Common myeloid progenitor, CD34-positive (primary cell): ENCODE data around the gene MMD.

Source experiments
- CTCF ChIA-PET: fragments of 350-600 bp; sonication (Branson Sonifier 250); formaldehyde crosslinking; loops from one replicate; lab custom pipeline; 2021; ENCODE audit warnings: antibody characterized with exemption; lab: Charles Lee
- POLR2A ChIA-PET: fragments of 350-600 bp; sonication (Branson Sonifier 250); formaldehyde crosslinking; loops from one replicate; lab custom pipeline; 2021; ENCODE audit warnings: antibody characterized with exemption; lab: Charles Lee
- DNase-seq, 3 donors: peaks; one replicate each; pipeline versions ENCODE4 v3.0.0 to v3.0.0-alpha.2; 2013
- H3K27ac ChIP-seq, 2 experiments: 1 replicate in 1 of 2; 2 replicates in 1 of 2; pipeline ENCODE4 v1.7.0; 2013; ENCODE audit warnings: inconsistent platforms in 2 of 2, low read length in 2 of 2, mild to moderate bottlenecking in 2 of 2, low read depth in 1 of 2, moderate library complexity in 1 of 2; ENCODE audit not compliant: severe bottlenecking in 2 of 2, insufficient read depth in 1 of 2, poor library complexity in 1 of 2
- H3K27me3 ChIP-seq, 5 experiments: replicated peaks in 2 of 5; 1 replicate in 3 of 5; 2 replicates in 2 of 5; pipeline versions ENCODE4 v1.6.1 to v1.7.0; 2013; ENCODE audit warnings: low read length in 4 of 5, mild to moderate bottlenecking in 2 of 5, moderate library complexity in 2 of 5, inconsistent platforms in 1 of 5; ENCODE audit not compliant: insufficient read depth in 5 of 5, control insufficient read depth in 4 of 5
- H3K36me3 ChIP-seq, 4 experiments: 1 replicate in 2 of 4; 2 replicates in 2 of 4; pipeline versions ENCODE4 v1.6.1 to v1.7.0; 2013; ENCODE audit warnings: low read length in 3 of 4, control low read depth in 1 of 4, mild to moderate bottlenecking in 1 of 4; ENCODE audit not compliant: control insufficient read depth in 4 of 4, insufficient read depth in 4 of 4
- H3K4me1 ChIP-seq, 4 experiments: 1 replicate in 3 of 4; 2 replicates in 1 of 4; pipeline versions ENCODE4 v1.6.1 to v1.7.1; 2013; ENCODE audit warnings: low read length in 3 of 4, mild to moderate bottlenecking in 3 of 4, control low read depth in 1 of 4, inconsistent platforms in 1 of 4, moderate library complexity in 1 of 4; ENCODE audit not compliant: control insufficient read depth in 4 of 4, insufficient read depth in 4 of 4; ENCODE audit errors: control extremely low read depth in 1 of 4
- H3K4me3 ChIP-seq, 7 experiments: 1 replicate in 4 of 7; 2 replicates in 3 of 7; pipeline versions ENCODE4 v1.5.1 to v1.7.0; 2013; ENCODE audit warnings: mild to moderate bottlenecking in 7 of 7, low read length in 6 of 7, moderate library complexity in 6 of 7, inconsistent platforms in 2 of 7, low read depth in 2 of 7, control low read depth in 1 of 7; ENCODE audit not compliant: insufficient read depth in 4 of 7, control insufficient read depth in 1 of 7; ENCODE audit errors: extremely low read depth in 1 of 7
- H3K9me3 ChIP-seq, 5 experiments: 1 replicate in 4 of 5; 2 replicates in 1 of 5; pipeline versions ENCODE4 v1.6.1 to v1.7.1; 2013; ENCODE audit warnings: low read length in 4 of 5, mild to moderate bottlenecking in 2 of 5, inconsistent platforms in 1 of 5, low read depth in 1 of 5, moderate library complexity in 1 of 5; ENCODE audit not compliant: control insufficient read depth in 4 of 5, insufficient read depth in 2 of 5; ENCODE audit errors: control extremely low read depth in 1 of 5
- WGBS: methylation state at CpG from one replicate; pipeline ENCODE4 v1.1.5; 2013; ENCODE audit not compliant: insufficient coverage; 5-methylcytosine and 5-hydroxymethylcytosine counted together

MMD gene

DNA sequence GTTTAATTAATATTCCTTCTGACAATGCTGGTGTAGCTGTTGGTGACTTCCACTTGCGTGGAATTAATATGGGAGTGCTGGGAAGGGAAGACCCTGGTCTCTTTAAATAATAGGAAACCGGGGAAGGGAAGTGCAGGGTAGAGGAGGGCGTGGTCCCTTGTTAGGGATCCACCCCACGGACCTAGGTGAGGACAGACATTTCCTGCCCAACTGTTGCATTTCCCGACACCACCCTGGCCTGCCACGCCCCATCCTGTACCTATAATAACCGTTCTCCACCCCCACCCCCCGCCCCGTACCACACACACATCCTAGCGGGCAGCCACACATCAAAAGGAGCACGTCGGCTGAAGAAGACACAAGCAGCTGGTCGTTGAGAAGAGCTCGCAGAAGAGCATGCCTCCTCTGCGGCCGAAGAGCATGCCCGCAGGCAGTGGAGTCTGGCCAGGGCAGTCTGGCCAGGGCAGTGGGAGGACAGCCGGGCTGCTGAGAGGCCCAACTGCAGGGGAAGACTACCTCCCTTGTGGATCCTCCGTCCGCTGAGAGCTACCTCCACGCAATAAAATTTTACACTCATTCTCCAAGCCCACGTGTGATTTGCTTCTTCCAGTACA is 36.8 kb upstream of the MMD start:
- 91% methylated on average over 10 of the region's 22 CpGs for WGBS
- Histone ChIP-seq H3K4me1 (no peaks in the 10 kb centered on the region), H3K27me3 (no peaks in the 10 kb centered on the region), H3K4me3 (no peak overlapping the region), H3K27ac (no peak overlapping the region), H3K36me3 (no peaks in the 10 kb centered on the region), H3K9me3 (no peaks in the 10 kb centered on the region)
- ChIA-PET POLR2A (no interaction called here), CTCF (no interaction called here)
- DNase-seq: no peak

GRCh38 chr17:55456307-55457240 is 34.9 kb upstream of the MMD start:
- H3K27ac ChIP-seq: no peak overlapping the region
- no peak for DNase-seq
- H3K4me3 ChIP-seq: no peak overlapping the region
- WGBS: no CpG with 5 or more reads among the region's 6 CpGs
- POLR2A ChIA-PET: no interaction called here
- CTCF ChIA-PET: interaction anchor here (0.7 kb wide), 1 partner anchor 32 kb away, joined by 3 read pairs; no protein-coding TSS in a partner anchor
- no peaks in the 10 kb centered on the region for H3K36me3 ChIP-seq
- H3K27me3 ChIP-seq: no peaks in the 10 kb centered on the region
- peaks cover 0 to 12% (median 3%) of the 10 kb centered on the region in 4 experiments for H3K4me1 ChIP-seq
- no peaks in the 10 kb centered on the region for H3K9me3 ChIP-seq

DNA sequence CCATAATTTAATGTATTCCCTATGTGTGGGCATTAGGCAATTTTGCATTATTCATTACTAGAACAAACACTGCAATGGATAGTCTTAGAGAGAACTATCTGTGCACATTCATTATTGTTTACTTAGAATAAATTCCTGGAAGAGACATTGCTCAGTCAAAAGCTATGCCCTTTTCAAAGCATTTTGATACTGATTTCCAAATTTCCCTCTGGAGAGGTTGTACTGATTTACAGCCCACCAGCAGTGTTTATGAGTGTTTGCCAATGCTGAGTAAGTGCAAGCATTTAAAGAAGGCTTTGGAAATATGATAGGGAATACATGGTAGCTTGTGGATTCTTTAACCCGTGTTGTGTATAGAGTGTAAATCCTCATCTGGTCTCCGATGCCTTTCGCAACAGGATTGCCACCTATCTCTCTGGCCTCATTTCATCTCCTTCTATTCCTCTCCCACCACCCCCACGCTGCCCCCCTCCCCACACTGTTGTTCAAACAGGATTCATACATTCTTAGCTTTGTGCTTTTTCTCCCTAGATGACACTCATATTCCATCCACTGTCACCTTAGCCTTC is 33.4 kb upstream of the MMD start:
- no peaks in the 10 kb centered on the region for H3K27me3 ChIP-seq
- H3K4me1 ChIP-seq: peaks cover 4 to 21% (median 7%) of the 10 kb centered on the region in 4 experiments
- H3K4me3 ChIP-seq: no peak overlapping the region
- no peaks in the 10 kb centered on the region for H3K9me3 ChIP-seq
- no CpG with 5 or more reads among the region's 4 CpGs for WGBS
- CTCF ChIA-PET: no interaction called here
- H3K27ac ChIP-seq: no peak overlapping the region
- POLR2A ChIA-PET: interaction anchor here (0.6 kb wide), 1 partner anchor 23 kb away, joined by 6 read pairs; no protein-coding TSS in a partner anchor
- DNase-seq: no peak
- H3K36me3 ChIP-seq: no peaks in the 10 kb centered on the region

GRCh38 chr17:55453839-55454557 is 32.4 kb upstream of the MMD start:
- ChIA-PET CTCF (no interaction called here), POLR2A (no interaction called here)
- no peaks in the 10 kb centered on the region for H3K36me3 ChIP-seq
- H3K27me3 ChIP-seq: no peaks in the 10 kb centered on the region
- no peak for DNase-seq
- no CpG with 5 or more reads among the region's 6 CpGs for WGBS
- H3K9me3 ChIP-seq: no peaks in the 10 kb centered on the region
- H3K27ac ChIP-seq: no peak overlapping the region
- peaks cover 4 to 21% (median 7%) of the 10 kb centered on the region in 4 experiments for H3K4me1 ChIP-seq
- no peak overlapping the region for H3K4me3 ChIP-seq

DNA sequence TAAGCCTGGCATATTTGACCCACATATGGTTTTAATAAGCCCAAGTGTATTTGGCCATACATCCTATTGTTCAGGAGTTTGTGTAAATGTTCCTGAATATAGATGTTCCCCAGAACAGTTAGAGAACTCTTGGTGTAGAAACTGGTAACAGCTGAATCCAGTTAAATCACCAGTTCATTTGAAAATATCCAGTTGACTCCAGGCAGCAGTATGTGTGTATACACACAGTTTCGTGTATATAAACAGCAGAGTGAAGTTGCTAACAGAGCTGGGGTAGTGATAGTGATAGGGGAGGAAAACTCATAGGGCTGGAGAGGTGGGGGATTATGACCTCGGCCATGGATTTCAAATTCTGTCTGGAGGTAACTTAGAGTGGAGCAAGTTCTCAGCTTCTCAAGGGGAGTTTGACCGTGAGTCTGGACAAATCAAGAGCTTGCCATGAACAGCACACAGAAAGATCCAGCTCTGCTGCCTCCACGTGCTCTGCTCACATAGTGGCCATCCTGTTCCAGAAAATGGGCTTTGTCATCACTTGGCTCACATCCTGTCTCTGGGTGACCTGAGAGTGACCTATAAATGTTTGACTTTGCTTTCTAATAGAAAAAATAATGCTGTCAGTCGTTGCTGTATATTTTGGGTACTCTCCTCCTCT is 30.6 kb upstream of the MMD start:
- Histone ChIP-seq H3K27ac (no peak overlapping the region), H3K4me1 (peaks cover 4 to 24% (median 7%) of the 10 kb centered on the region in 4 experiments), H3K27me3 (no peaks in the 10 kb centered on the region), H3K36me3 (no peaks in the 10 kb centered on the region), H3K4me3 (no peak overlapping the region), H3K9me3 (no peaks in the 10 kb centered on the region)
- ChIA-PET POLR2A (no interaction called here), CTCF (no interaction called here)
- 90% methylated on average over 4 of the region's 5 CpGs for WGBS
- DNase-seq: no peak

DNA sequence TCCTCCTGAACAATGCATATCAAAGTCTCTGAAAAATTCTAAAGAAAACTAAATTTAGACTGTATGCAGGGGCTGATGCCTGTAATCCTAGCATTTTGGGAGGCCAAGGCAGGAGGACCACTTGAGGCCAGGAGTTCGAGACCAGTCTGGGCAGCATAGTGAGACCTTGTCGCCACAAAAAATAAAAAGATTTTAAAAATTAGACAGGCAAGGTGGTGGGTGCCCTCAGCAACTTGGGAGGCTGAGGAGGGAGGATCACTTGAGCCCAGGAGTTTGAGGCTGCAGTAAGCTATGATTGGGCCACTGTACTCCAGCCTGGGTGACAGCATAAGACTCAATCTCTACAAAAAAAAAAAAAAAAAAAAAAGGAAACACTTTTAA is 30.1 kb upstream of the MMD start:
- 100% methylated on average over 1 of the region's 2 CpGs for WGBS
- CTCF ChIA-PET: no interaction called here
- POLR2A ChIA-PET: no interaction called here
- no peaks in the 10 kb centered on the region for H3K9me3 ChIP-seq
- H3K36me3 ChIP-seq: no peaks in the 10 kb centered on the region
- H3K4me1 ChIP-seq: peaks cover 4 to 24% (median 7%) of the 10 kb centered on the region in 4 experiments
- no peak overlapping the region for H3K27ac ChIP-seq
- no peaks in the 10 kb centered on the region for H3K27me3 ChIP-seq
- H3K4me3 ChIP-seq: no peak overlapping the region
- no peak for DNase-seq
